Measurements from ENCODE around the gene TBC1D30. TPM values are rescaled to one million over a fixed set of nuclear protein-coding genes. Genes with fewer than 3 reads are reported as not detected.

TBC1D30 gene
- total RNA-seq, 4 donors from 2014 or later: 1.2 to 6.1 (median 1.6) TPM

DNA sequence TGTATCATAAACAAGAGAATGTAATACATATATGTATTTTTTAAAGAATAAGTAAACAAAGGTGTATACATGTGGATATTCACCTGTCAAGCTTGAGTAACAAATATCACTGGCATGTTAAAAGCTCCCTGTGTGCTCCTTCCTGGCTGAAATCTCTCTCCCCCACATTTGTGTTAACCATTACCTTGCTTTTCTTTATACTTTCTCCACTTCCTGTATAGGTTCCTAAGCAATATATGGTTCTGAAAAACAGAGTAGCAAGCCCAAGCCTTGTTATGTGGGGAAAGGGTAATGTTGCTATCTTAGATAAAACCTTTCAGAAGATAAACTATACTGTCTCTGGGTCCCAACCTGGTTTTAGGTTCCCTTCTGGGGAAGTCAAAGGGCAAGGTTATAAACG lies 32.3 kb upstream of the TBC1D30 start:
- TF ChIP-seq, protein P1, sequence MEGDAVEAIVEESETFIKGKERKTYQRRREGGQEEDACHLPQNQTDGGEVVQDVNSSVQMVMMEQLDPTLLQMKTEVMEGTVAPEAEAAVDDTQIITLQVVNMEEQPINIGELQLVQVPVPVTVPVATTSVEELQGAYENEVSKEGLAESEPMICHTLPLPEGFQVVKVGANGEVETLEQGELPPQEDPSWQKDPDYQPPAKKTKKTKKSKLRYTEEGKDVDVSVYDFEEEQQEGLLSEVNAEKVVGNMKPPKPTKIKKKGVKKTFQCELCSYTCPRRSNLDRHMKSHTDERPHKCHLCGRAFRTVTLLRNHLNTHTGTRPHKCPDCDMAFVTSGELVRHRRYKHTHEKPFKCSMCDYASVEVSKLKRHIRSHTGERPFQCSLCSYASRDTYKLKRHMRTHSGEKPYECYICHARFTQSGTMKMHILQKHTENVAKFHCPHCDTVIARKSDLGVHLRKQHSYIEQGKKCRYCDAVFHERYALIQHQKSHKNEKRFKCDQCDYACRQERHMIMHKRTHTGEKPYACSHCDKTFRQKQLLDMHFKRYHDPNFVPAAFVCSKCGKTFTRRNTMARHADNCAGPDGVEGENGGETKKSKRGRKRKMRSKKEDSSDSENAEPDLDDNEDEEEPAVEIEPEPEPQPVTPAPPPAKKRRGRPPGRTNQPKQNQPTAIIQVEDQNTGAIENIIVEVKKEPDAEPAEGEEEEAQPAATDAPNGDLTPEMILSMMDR (IDR thresholded peaks at IDR 0.05): no peak
- no peak for TF ChIP-seq POLR2A (IDR thresholded peaks at IDR 0.05)
- H3K4me3 ChIP-seq (ENCODE audit: low read depth, poor library complexity, severe bottlenecking): no peak overlapping the region
- intact Hi-C loops (cut with DNase I; ENCODE audit: low total_unique reads): no loop called here
- DNase-seq (ENCODE audit: low spot score in 2 of 2): no peak
- 77 to 88% methylated on average over 1 of the region's 1 CpG for WGBS, 2 donors

DNA sequence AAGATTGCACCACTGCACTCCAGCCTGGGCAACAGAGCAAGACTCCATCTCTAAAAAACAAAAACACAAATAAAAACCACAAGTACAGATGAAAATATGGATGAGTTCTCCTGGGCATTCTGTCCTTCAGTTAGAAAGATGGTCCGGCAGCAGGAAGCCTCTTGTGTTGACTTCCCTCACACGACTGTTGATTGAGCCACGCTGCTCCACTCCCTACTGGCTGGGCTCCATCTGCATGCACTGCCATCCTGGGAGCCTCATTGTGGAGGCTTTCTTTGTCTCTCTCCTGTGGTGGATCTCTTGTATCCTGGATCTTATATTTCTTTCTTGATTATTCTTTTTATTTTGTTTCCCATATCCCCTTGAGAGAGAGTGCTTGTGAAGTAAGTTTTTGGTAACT lies 30.8 kb upstream of the TBC1D30 start:
- intact Hi-C loops (cut with DNase I; ENCODE audit: low total_unique reads): no loop called here
- WGBS, 2 donors: 62 to 66% methylated on average over 3 of the region's 3 CpGs
- no peak for DNase-seq (ENCODE audit: low spot score in 2 of 2)
- TF ChIP-seq, protein P1 (IDR thresholded peaks at IDR 0.05): no peak
- no peak for TF ChIP-seq POLR2A (IDR thresholded peaks at IDR 0.05)
- H3K4me3 ChIP-seq (ENCODE audit: low read depth, poor library complexity, severe bottlenecking): no peak overlapping the region

DNA sequence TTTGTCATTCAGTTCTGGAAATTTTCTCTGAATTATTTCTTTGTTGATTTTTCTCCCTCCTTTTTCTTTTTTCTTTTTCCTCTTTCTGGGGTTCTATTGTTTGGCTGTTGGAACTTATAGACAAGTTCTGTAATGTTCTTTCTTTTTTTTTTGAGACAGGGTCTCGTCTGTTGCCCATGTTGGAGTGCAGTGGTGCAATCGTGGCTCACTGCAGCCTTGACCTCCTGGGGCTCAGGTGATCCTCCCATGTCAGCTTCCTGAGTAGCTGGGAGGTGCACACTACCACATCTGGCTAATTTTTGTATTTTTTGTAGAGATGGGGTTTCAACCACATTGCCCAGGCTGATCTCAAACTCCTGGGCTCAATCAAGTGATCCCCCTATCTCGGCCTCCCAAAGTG lies 30.1 kb upstream of the TBC1D30 start:
- intact Hi-C loops (cut with DNase I; ENCODE audit: low total_unique reads): no loop called here
- DNase-seq (ENCODE audit: low spot score in 2 of 2): no peak
- no peak for TF ChIP-seq POLR2A (IDR thresholded peaks at IDR 0.05)
- TF ChIP-seq, protein P1 (IDR thresholded peaks at IDR 0.05): no peak
- H3K4me3 ChIP-seq (ENCODE audit: low read depth, poor library complexity, severe bottlenecking): no peak overlapping the region
- WGBS, 2 donors: 68 to 85% methylated on average over 3 of the region's 3 CpGs

DNA sequence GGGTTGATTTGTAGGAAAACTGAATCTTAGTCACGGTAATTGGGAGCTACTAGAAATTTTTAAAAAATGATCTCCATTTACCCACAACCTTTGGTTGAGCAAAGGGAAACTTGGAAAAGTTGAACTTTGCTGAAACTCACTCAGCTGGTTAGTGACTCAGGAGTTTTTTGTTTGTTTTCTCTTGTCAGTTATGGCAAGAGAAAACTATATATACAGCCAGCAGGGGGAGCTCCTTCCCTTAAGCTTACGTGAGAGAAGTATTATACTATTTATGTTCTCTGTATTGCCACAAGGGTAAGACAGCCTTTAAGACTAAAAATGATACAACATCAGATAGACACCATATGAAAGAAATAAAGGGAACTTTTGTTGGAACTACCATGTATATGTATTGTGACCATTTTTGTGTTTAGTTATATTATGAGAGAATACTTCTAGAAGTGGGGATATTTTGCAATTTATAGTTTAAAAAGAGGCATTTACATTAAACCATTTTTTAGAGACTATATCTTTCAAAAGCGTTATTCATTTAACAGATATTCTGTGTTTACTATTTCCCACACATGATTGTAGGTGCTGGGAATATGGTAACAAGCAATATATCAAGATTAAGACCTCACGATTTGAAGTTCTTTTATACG lies 28.1 kb upstream of the TBC1D30 start:
- WGBS, 2 donors: 50 to 51% methylated on average over 5 of the region's 5 CpGs
- intact Hi-C loops (cut with DNase I; ENCODE audit: low total_unique reads): no loop called here
- peak in 1 of 2 donors; percentile 79 for DNase-seq (ENCODE audit: low spot score in 2 of 2)
- H3K4me3 ChIP-seq (ENCODE audit: low read depth, poor library complexity, severe bottlenecking): no peak overlapping the region
- TF ChIP-seq, protein P1 (IDR thresholded peaks at IDR 0.05): no peak
- TF ChIP-seq POLR2A (IDR thresholded peaks at IDR 0.05): no peak

DNA sequence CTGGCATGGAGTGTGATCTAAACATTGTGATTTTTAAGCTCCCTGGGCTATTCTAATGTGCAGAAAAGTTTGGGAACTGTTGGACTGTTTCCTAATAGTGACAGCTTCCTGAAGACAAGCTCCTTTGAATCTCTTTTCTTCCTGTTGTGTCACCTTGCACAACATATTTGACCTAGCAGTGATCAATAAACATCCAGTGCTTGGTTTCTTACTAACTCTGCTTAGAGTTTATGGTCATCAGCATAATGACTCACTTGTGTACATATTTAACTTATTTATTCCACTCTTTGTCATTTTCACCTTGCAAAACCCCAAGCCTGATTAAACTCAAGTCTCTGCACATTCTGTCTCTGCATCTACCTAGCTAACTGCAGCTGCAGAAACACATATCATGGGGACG lies 27.3 kb upstream of the TBC1D30 start:
- H3K4me3 ChIP-seq (ENCODE audit: low read depth, poor library complexity, severe bottlenecking): no peak overlapping the region
- no peak for TF ChIP-seq POLR2A (IDR thresholded peaks at IDR 0.05)
- TF ChIP-seq, protein P1 (IDR thresholded peaks at IDR 0.05): no peak
- DNase-seq (ENCODE audit: low spot score in 2 of 2): no peak
- intact Hi-C loops (cut with DNase I; ENCODE audit: low total_unique reads): no loop called here
- WGBS, 2 donors: 84 to 88% methylated on average over 1 of the region's 1 CpG

DNA sequence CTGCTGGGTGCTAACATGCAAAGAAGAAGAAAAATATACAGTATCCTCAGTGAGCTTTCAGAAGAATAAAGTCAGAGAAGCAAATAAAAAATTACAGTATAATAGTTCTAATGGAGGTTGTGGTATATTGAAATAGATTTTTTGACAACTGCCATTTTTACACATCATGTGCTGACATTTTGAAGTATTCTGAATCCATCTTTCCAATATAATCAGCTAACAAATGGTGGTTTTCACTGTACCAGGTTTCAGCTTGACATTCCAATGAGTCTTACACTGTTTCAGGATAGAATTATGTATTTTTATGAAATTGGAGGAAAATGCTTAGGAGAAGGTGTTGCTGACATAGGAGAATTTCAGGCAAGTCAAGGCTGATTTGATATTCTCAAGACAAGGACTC lies 26.3 kb upstream of the TBC1D30 start:
- no peak overlapping the region for H3K4me3 ChIP-seq (ENCODE audit: low read depth, poor library complexity, severe bottlenecking)
- no peak for DNase-seq (ENCODE audit: low spot score in 2 of 2)
- TF ChIP-seq, protein P1 (IDR thresholded peaks at IDR 0.05): no peak
- TF ChIP-seq POLR2A (IDR thresholded peaks at IDR 0.05): no peak
- intact Hi-C loops (cut with DNase I; ENCODE audit: low total_unique reads): no loop called here

Data from lower leg skin (tissue), 4 donors.